GOT3 (cell line): ENCODE results near the gene NHSL2.
"Not testable (repeated sequence)": the region's sequence is repeated elsewhere in the genome, so short reads cannot be mapped to it uniquely, and the experiment has no call there.

Source experiments
- DNase-seq: peaks from one replicate; lab custom pipeline; 2025; ENCODE audit warnings: mixed read lengths; lab: John Stamatoyannopoulos, UW

Gene NHSL2

DNA sequence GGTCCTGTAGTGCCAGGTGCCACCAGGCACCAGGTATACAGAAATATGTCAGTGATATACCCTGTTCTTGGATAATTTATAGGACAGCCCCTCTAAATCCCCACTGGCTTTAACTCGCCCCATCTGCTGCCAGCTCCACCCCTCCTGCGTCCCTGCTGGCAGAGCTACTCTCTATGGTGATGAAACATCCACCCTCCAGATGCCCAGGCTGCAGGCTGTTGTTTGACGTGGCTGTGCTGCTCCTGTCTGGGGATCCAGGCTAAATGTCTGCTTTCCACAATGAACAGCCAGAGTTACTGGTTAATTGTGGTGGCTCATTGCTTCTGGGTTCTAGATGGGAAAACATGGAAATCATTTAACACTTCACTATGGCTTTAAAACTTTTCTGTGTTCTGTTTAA is 12.9 kb downstream of the NHSL2 start:
- no peak for DNase-seq

DNA sequence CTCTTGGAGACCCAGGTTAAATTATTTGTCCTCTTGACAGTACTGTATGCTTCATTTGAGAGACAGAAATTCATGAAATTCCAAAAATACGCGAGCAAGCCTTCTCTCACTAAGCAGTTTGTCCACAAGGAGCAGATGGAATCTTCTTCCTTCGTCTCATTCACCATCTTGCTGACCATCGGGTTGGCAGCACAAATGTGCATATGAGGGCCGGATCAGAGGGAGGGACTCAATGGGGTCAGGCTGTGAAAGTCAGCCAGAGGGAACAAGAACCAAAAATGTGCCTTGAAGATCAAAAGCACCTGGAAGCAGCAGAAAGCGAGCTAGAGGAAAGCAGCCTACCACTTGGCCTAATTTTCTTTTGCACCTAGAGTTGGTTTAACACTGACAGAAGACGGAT is 16.4 kb downstream of the NHSL2 start:
- DNase-seq = no peak

DNA sequence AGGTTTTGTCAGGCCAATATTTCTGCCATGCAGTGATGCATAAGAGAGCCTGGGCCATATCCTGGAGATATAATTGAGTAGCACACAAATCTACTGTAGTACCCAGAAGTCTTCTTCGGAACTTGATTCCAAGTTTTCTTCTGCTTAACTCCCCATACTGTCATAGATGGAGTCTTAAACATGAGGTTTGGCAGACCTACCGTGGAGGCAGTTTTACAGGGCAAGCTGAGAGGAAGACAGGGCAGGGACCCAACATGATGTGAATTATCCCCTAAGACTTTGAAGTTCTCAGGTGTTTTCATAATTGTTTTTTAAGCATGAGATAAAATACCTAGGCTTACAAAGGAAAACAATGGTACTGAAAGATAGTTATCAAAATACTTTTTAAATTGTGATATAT is 18.2 kb downstream of the NHSL2 start:
- no peak for DNase-seq

DNA sequence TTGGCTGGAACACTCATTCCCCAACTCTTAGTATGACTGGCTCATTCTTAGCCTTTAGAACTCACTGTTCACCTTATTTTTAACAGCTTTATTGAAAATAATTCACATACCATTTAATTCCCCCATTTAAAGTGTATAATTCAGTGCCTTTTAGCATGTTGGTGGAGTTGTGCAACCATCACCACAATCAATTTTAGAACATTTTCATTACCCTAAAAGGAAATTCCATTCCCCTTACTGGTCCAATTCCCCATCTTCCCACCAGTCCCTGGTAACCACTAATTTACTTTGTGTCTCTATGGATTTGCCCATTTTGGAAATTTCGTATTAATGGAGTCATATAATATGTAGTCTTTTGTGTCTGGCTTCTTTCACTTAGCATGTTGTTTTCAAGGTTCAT is 19.7 kb downstream of the NHSL2 start:
- no peak for DNase-seq

DNA sequence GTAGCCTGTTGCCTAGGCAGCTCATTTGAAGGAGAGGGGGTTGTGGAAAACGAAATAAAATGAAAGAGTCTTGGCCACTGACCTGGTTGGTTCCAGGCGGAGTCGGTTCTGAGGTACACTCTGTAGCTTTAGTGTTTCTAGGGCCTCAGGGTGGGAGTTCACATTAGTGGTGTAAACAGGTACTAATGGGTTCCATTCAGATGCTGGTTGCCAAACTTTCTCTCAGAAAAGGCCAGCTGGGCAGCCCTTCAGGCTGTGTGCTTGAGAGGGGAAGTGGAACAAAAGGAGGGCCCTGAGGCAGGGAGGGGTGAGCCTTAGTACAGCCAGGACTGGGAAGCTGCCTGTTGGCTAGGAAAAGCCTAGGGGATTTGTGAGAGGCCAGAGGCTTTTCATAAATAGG is 24.8 kb downstream of the NHSL2 start:
- no peak for DNase-seq

DNA sequence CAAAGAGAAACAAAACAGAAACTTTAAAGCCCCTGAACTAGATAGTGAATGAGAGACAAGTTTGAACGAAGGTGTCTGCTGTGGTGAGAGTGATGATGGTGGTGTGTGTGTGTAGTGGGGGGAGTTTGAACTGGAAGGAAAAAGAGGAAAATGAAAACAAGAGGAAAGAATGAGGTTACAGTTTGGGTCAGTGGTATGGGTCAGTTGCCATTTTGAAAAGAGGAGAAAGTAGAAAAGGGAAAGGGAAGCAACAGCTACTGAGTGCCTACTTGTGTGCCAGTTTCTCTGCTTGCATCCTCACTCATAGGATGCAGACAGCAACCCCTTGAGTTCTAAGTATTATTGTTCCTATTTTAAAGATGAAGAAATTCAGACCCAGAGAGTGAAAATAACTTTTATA is 26.0 kb downstream of the NHSL2 start:
- DNase-seq = no peak

DNA sequence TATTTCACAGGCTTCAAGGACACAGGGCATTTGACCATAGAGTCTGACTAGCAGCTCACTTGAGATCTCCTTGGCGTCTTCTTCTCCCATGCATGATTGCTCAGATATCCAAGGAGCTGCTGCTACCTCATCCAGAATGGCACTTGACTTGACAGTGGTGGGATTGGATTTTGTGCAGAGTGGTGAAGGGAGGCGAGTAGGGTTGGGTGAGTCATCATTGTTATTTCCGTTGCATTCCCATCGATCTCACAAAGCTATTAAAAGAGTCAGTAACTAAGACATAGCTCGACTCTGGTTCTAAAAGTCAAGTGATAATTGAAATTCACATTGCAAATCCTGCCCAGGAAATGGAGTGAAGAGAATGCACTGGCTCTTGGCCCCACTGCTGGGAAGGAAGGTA is 27.7 kb downstream of the NHSL2 start:
- DNase-seq = no peak

DNA sequence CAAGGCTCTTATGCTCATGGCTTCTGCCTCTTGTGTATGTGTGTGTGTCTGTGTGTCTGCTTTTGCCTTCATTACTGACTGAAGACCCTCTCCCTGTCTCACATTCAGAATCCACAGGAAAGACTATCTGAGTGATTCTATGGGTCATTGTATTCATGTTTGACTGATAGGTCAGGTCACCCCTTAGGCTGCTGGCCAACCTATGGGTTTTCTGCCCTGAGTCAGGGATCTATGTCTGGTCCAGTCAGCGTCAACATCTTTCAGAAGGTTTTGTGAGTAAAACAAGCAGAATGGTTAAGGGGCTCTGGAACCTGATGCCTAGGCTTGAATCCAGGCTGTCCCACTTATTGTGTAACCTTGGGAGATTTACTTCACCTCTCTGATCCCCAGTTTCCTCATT is 30.5 kb downstream of the NHSL2 start:
- DNase-seq = no peak

DNA sequence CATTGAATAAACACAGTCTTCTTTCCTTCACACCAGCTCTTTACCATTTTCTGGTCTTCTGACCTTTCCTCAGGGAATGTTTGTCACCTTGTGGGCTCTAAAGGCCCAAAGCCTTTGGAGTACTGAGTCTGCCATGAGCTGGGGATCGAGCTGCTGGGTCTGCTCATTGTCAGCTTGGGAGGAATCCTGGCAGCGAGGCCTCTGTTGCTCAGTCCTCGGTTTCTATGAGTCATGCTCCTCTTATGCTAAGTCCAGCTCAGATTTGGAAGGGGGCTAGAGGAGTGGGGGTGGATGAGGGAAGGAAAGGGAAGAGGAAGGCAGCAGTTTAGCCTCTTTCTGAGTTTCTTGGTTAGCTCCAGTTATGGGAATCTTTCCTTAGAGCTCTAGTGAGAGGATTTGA is 31.1 kb downstream of the NHSL2 start:
- no peak for DNase-seq

DNA sequence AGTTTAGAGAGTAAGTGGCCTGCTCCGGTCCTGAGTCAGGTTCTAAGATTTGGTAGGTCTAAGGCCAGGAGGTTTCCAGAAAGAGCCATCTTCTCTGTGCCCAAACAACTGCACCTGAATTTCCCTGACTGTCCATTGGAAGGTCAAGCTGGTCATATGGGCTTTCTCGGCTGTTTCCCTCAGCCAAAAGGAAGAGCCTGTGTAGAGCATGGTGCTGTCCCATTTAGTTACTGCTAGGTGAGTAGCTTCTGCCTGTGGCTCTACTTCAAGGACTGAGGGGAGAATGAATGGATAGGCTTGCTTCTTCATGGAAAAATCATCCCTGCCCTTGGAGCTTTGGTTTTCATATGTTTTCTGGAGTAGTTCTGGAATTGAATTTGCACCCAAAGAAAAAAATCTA is 33.7 kb downstream of the NHSL2 start:
- no peak for DNase-seq

DNA sequence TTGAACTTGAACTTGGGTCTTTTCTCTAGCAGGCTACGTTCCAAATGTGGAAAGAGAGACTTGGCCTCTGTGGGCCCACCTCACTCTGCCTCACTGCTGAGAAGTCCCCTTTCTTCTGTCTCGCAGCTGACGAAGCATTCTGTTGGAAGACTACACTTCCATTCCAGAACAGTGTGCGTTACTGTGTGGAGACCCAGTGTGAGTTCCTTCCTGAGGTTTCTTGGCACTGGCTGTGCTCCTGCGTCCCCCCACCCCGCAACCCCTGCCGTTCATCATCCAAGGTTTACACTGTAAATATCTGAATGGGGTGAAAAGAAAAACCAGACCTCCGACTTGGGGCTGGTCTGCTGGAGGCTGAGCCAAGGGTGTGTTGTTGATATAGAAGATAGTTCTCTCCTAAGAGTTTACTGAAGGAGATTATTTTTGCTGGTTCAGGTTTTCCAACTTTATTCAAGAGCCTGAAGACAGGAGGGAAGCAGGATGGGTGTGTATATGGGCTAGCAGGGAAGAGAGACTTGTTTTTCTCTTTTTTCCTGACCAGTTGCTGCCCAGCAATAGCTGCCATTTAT is 34.7 kb downstream of the NHSL2 start:
- DNase-seq = no peak

DNA sequence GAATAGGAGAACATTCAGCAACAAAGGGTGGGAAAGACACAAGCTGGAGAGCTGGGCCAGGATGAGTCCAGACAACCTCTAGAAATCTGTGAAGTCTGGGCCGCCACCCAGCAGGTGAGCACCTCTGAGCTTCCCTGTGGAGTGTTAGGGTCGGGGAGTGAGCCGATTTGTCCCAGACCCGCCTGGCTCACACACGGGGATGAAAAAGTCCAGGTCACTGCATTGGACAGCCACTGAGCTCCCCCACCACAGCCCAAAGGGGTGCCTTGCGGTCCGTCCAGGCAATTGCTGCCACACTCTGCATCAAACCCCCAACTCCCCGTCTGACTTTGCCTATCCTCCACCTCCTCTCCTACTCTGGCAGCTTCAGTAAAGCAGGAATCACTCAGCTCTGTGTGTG is 38.7 kb downstream of the NHSL2 start:
- DNase-seq = no peak

DNA sequence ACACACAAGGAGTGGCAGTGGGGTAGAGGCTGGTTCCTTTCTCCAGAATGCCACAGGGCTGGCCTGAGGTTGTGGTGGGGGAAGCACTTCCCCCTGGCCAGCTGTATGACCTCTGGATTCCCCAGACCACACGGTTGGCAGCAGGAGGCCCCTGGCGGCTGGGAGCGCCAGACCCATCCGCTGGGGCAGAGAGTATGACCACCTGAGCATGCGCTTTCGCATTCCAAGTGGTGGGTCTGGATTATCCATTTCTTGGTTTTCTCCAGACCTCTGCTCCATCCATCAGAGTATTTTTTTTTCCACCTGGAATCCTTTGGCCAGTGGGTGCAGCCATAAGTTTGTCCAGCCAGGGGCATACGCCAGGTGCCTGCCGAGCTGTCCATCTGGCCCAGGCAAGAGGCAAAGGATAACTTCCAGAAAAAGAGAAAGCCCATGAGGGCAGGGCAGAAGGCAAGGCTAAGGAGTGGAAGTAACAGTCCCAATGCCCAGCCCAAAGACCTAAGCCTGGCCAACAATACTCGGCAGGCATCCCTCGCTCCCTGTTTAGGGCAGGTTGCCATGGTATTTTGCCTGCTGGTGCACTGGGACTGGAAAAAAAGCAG is 39.3 kb downstream of the NHSL2 start:
- no peak for DNase-seq

DNA sequence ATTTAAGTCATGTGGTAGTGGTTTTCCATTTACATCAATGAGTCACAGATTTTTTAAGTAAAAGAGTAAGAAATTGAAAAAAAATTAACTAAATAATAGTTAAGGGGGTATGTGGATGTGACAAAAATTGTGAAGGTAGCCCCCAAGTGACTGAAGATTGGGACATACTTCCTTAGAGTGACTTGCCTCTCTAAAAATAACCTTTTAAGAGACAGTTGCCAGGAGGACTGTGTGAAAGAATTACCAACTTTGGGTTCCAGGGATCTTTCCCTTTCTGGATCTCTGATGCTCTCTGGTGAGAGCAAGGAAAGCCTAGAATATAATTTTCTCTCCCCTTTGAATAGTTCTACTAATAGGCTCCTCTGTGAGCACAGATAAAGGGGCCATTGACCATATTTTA is 42.7 kb downstream of the NHSL2 start:
- DNase-seq = no peak

DNA sequence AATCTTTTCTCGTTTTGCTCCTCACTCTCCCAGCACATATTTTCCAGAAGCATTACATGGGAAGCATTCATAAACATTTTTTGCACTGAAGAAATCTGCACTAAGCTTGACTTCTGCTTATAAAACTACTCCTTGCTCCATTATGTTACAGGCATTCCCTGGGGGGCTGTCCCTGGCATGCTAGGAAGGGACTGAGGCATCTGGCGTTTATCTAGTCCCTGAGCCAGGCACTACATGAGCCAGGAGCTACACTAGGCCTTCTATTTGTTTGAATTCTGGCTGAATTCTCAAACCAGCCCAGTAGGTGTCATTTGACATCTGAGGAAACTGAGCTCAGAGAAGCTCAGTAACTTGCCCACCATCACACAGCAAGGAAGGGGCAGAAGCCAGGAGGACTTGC is 43.3 kb downstream of the NHSL2 start:
- no peak for DNase-seq

DNA sequence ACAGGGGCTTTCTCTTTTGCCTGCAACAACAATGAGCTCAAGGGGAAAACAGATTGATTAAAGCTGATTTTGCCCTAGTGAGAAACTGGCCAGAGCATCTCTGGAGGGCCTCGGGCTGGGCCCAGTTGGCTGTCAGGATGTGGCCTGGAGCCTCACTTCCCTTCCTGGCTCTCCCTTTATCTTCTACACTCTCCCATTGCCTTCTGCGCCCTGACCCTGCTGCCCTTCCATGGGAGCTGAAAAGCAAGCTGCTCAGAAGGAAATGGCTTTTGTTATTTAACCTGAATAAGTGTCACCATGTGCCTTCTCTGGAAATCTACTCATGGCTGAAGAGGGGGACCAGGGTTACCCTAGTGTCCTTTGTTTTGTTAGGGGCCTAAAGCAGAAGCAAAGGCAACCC is 43.8 kb downstream of the NHSL2 start:
- DNase-seq = no peak

DNA sequence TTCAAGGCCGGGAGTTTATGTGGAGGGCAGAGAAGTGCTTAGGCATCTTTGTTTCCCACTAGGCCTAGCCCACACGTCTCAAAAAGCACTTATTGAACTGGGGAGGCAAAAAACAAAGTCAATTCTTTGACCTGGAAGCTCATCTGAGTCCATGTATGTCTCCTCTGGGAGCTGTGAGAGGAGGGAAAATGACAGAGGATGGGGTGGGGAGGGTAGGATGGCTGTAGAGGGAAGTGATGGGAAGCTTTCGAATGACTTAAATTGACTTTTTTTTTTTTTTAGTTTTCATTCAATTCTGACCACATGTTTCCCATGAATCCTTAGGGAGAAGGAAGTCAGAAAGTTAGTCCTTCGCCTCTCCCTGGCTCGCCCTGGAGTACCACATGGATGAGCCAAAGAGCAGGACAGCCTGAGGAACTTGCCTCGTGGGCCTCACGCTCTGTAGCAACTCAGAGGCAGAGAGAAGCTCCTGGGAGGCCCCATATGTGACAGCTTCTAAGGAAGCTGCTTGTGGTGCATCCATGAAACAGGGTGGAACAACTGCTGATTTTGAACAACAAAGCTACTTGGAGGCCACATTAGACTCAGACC is 45.0 kb downstream of the NHSL2 start:
- DNase-seq = no peak

DNA sequence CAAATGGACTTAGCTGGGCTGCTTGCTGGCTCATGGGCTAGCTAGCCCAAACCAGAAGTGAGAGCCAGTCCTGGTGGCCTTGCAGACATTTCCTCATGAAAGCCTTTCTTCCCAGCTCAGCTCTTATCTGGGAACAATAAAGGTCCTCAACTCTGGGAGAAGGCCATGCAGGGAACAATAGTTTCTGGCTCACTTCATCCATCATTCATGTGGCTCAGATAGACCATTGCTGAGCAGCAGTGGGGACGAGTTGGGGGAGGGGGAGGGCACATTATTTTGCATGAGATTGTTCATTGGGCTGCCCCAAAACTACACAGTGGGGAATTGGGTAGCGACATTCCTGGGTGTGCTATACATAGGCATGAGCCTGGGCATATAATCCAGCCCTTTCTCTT is 47.6 kb downstream of the NHSL2 start:
- DNase-seq = no peak

DNA sequence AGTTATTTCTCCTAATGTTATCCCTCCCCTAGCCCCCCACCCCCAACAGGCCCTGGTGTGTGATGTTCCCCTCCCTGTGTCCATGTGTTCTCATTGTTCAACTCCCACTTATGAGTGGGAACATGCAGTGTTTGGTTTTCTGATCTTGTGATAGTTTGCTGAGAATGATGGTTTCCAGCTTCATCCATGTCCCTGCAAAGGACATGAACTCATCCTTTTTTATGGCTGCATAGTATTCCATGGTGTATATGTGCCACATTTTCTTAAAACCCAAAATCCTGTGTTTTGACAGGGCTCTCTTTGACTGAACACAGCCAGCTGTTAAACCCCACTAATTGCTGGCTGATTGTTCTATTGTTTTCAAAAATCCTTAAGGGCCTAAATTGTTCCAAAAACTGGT is 53.5 kb downstream of the NHSL2 start:
- not testable (repeated sequence) for DNase-seq

DNA sequence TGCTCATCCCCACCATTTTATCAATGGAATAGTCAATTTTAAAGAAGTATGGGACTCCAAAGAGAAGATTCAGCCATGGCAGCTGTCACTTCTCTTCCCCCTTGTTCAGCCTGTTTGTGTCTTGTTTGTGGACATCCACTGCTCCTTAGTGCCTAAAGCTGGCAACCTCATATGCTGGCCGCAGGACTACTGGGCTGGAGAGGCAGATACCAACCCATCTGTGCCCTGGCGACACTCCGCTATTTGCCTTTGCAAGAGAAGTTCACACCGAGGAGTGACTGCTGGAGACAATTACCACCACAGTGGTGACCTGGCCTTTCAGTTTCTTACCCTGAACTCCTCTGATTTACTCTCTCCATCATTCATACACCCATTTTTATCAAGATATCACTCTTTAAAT is 64.3 kb downstream of the NHSL2 start:
- DNase-seq = no peak

DNA sequence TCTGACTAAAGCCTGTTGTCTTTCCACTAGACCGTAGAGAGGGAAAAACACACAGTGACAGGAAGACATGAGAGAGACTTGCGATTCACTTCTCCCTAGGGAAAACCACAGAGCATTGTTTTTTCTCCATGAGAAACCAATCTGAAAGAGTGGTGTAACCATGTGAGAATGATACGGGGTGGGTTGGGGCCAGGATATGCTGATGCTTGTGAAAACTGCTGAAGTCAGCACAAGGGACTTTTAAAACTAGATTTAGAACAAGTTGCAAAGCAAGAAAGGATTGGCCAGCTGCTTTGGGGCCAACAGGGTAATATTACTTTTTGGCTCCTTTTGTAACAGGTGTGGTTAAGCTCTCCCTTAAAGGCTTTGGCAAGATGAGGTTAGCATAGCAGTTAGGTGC is 66.1 kb downstream of the NHSL2 start:
- DNase-seq = no peak

DNA sequence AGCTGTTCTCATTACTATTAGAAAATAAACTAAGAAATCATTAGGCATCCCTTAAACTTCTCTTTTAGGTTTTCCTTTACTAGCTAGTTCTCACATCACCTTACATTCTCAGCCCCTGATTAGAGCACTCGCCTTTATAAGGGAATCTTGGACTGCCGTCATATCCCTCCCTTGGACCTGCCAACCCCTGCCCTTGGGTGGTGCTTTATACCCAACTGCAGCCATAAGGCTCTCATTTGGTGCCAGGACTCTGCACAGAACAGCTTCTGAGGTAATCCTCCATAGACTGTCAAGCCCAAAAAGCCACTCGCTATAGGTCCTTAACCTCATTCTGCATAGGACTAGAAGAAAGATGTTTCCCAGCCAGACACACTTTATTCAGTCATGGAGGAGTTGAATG is 67.5 kb downstream of the NHSL2 start:
- no peak for DNase-seq

DNA sequence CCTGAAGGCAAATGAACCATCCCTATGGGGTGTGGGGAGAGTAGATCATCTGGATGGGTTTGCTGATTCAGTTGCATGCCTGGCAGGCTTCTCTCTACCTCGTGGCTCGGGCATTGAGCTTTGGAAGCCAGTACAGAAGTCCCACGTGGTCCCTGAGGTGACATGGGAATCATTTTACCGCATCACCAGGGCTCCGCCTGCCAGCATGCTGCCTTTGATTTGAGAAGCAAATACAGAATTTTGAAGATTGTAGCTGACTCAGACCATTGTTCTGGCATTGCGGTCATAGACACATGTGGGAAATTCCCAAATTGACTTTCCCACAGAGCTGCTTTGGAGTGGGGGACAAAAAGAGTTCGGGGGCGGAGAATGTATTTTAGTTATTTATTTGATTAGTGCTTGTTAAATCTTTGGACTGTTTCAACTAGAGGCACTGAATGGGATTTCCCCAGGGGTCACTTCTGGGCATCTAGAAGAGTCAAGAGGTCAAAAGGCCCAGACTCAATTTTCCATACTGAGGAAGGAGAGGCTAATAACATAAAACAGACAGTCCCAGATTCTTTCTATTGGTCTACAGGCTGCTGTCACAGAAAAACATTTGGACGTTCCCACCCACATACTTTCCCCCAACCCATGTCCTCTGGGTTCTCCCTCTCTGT is 79.3 kb downstream of the NHSL2 start:
- DNase-seq = peak; percentile 13

DNA sequence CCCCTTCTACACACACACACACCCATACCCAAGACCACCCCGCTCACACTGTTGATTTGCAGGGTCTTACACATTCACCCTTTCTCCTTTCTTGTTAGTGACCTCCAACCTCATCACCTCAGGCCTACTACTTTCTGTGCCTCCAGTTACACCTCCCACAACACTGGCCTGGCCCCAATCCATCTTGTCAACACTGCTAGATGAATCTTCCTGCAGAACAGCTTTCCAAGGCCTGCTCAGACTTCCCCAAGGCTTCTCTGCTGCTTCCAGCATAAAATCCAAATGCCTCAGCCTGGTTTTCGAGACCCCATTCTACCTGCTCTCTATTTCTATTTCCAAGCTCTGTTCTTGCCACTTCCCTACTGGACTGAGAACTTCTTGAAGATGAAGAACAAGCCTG is 79.9 kb downstream of the NHSL2 start:
- DNase-seq = no peak
